Keratinocyte (primary cell): ENCODE measurements around the gene FGD4. TPM values are rescaled to one million over a fixed set of nuclear protein-coding genes. Genes with fewer than 3 reads are reported as not detected.

ENCODE experiments used
- DNase-seq: peaks from one replicate; pipeline ENCODE4 v3.0.0-alpha.2; 2011; ENCODE audit warnings: low read depth, missing footprints, low spot score
- FAIRE-seq: peaks from 2 replicates; lab custom pipeline; 2011; peaks lifted over from hg19 to GRCh38; lab: Jason Lieb, UNC
- H2AFZ ChIP-seq: 2 replicates; pipeline ENCODE4 v1.6.0; 2012; ENCODE audit warnings: low read length, control low read depth, inconsistent platforms; ENCODE audit not compliant: control insufficient read depth
- H3K27ac ChIP-seq: 2 replicates; pipeline ENCODE4 v1.5.1; 2011; ENCODE audit warnings: low read length; ENCODE audit not compliant: control insufficient read depth, insufficient read depth
- H3K27me3 ChIP-seq: 3 replicates; pipeline ENCODE4 v1.6.0; 2011; ENCODE audit warnings: low read length; ENCODE audit not compliant: control insufficient read depth, insufficient read depth; ENCODE audit errors: extremely low read depth
- H3K36me3 ChIP-seq, 2 experiments: 2 replicates in 1 of 2; 3 replicates in 1 of 2; pipeline ENCODE4 v1.5.1; 2011; ENCODE audit warnings: low read length in 2 of 2, mild to moderate bottlenecking in 1 of 2; ENCODE audit not compliant: control insufficient read depth in 2 of 2, insufficient read depth in 2 of 2; ENCODE audit errors: extremely low read depth in 1 of 2
- H3K4me1 ChIP-seq: 3 replicates; pipeline ENCODE4 v1.5.1; 2011; ENCODE audit warnings: low read length; ENCODE audit not compliant: control insufficient read depth, insufficient read depth; ENCODE audit errors: extremely low read depth
- H3K4me2 ChIP-seq: 3 replicates; pipeline ENCODE4 v1.6.0; 2011; ENCODE audit warnings: low read depth, low read length; ENCODE audit not compliant: control insufficient read depth, insufficient read depth; ENCODE audit errors: extremely low read depth
- H3K4me3 ChIP-seq, 3 experiments: fragments of 200-600 bp in 1 of 3; sonication (generic) in 1 of 3; 2 replicates in 2 of 3; 3 replicates in 1 of 3; pipeline ENCODE4 v1.5.1; 2011 to 2016; ENCODE audit warnings: low read length in 3 of 3, mild to moderate bottlenecking in 3 of 3, control low read depth in 2 of 3, inconsistent platforms in 1 of 3, low read depth in 1 of 3, mixed read lengths in 1 of 3, mixed run types in 1 of 3, moderate library complexity in 1 of 3; ENCODE audit not compliant: control insufficient read depth in 2 of 3, insufficient read depth in 2 of 3; ENCODE audit errors: extremely low read depth in 1 of 3
- H3K79me2 ChIP-seq: 2 replicates; pipeline ENCODE4 v1.6.0; 2012; ENCODE audit warnings: low read length; ENCODE audit not compliant: control insufficient read depth, insufficient read depth
- H3K9ac ChIP-seq: 3 replicates; pipeline ENCODE4 v1.6.0; 2011; ENCODE audit warnings: low read length; ENCODE audit not compliant: control insufficient read depth, insufficient read depth; ENCODE audit errors: extremely low read depth
- H3K9me1 ChIP-seq: 3 replicates; pipeline ENCODE4 v1.6.0; 2011; ENCODE audit warnings: low read length; ENCODE audit not compliant: control insufficient read depth, insufficient read depth; ENCODE audit errors: extremely low read depth
- H3K9me3 ChIP-seq: 2 replicates; pipeline ENCODE4 v1.5.1; 2012; ENCODE audit warnings: low read depth, low read length; ENCODE audit not compliant: control insufficient read depth
- H4K20me1 ChIP-seq: 3 replicates; pipeline ENCODE4 v1.6.0; 2011; ENCODE audit warnings: low read length; ENCODE audit not compliant: control insufficient read depth, insufficient read depth; ENCODE audit errors: extremely low read depth
- CTCF ChIP-seq, 3 experiments: IDR thresholded peaks in 1 of 3; conservative IDR thresholded peaks in 1 of 3; optimal IDR thresholded peaks in 1 of 3; 2 replicates in 2 of 3; 3 replicates in 1 of 3; pipeline versions ENCODE3 to v1.5.1; 2011; ENCODE audit warnings: low read length in 3 of 3, mild to moderate bottlenecking in 3 of 3, moderate library complexity in 2 of 3, control low read depth in 1 of 3, inconsistent platforms in 1 of 3; ENCODE audit not compliant: insufficient read depth in 2 of 3; ENCODE audit errors: extremely low read depth in 1 of 3
- EZH2 ChIP-seq: IDR thresholded peaks from one replicate; pipeline ENCODE4 v1.6.1; 2012; ENCODE audit warnings: inconsistent platforms, mild to moderate bottlenecking, low read length, moderate library complexity
- dilution Hi-C: fragments of 300-500 bp; cut with MboI; formaldehyde crosslinking; loops from one replicate; pipeline ENCODE4 v1.7.0; 2020; ENCODE audit warnings: low sequenced_read_pairs; ENCODE audit not compliant: extremely low pct_ligation_motif_present
- polyA plus RNA-seq, 5 experiments: library from polyadenylated mRNA; depleted of rRNA in 3 of 5; stranded (reverse) in 3 of 5; stranded (forward) in 1 of 5; unstranded in 1 of 5; fragments of >200 nt; gene quantifications; 1 replicate in 1 of 5; 2 replicates in 3 of 5; 3 replicates in 1 of 5; pipeline versions ENCODE4 v1.2.1 to v1.2.3, GENCODE V29; 2011 to 2012; ENCODE audit warnings: missing spikeins in 2 of 5, low read depth in 1 of 5, low replicate concordance in 1 of 5

The FGD4 gene
- polyA plus RNA-seq, 1 donor (not counting 4 experiments of a cell fraction or from before 2014, with no cell fraction given): 10.5 TPM

GRCh38 chr12:32395026-32395425 is 4.3 kb upstream of the FGD4 start:
- Histone ChIP-seq H3K4me2 (no peak overlapping the region), H4K20me1 (no peaks in the 10 kb centered on the region), H3K27me3 (no peaks in the 10 kb centered on the region), H3K36me3 (no peaks in the 10 kb centered on the region), H3K79me2 (no peaks in the 10 kb centered on the region), H2AFZ (no peak overlapping the region), H3K9me1 (no peaks in the 10 kb centered on the region), H3K9me3 (no peaks in the 10 kb centered on the region), H3K4me1 (peaks cover 4% of the 10 kb centered on the region), H3K4me3 (no peak overlapping the region), H3K9ac (no peak overlapping the region), H3K27ac (no peak overlapping the region)
- FAIRE-seq (no peak), DNase-seq (no peak)
- dilution Hi-C loops: no loop called here
- TF ChIP-seq CTCF (optimal IDR thresholded peaks at IDR 0.05 in 1 of 3, IDR thresholded peaks at IDR 0.05 in 1 of 3, conservative IDR thresholded peaks at IDR 0.05 in 1 of 3; ENCODE audit: extremely low read depth in 1 of 3, insufficient read depth in 2 of 3, low read length in 3 of 3) (no peak), EZH2 (no peak)

GRCh38 chr12:32397696-32398095 is 1.7 kb upstream of the FGD4 start:
- no peak for FAIRE-seq

More at GRCh38 chr12:32397696-32398095, 1.7 kb upstream of the FGD4 start:
- Histone ChIP-seq H2AFZ (no peak overlapping the region), H3K79me2 (peaks cover 25% of the 10 kb centered on the region), H3K27ac (no peak overlapping the region), H3K4me2 (no peak overlapping the region), H3K9me1 (no peaks in the 10 kb centered on the region), H3K4me3 (no peak overlapping the region), H3K9ac (no peak overlapping the region), H3K9me3 (no peaks in the 10 kb centered on the region), H3K27me3 (no peaks in the 10 kb centered on the region), H3K4me1 (peaks cover 4% of the 10 kb centered on the region), H4K20me1 (no peaks in the 10 kb centered on the region), H3K36me3 (peaks cover 0 to 1% of the 10 kb centered on the region in 2 experiments)
- TF ChIP-seq EZH2 (no peak), CTCF (optimal IDR thresholded peaks at IDR 0.05 in 1 of 3, IDR thresholded peaks at IDR 0.05 in 1 of 3, conservative IDR thresholded peaks at IDR 0.05 in 1 of 3; ENCODE audit: extremely low read depth in 1 of 3, insufficient read depth in 2 of 3, low read length in 3 of 3) (no peak)
- no peak for DNase-seq
- dilution Hi-C loops: no loop called here
